GM19043 (cell line): ENCODE measurements around the gene SCEL.
"Not testable (repeated sequence)": the region's sequence is repeated elsewhere in the genome, so short reads cannot be mapped to it uniquely, and the experiment has no call there.

ENCODE experiments used
- ATAC-seq: cut with Tn5 transposase; IDR thresholded peaks from one replicate; pipeline ENCODE4 v1.9.1; 2021; ENCODE audit warnings: low read depth; ENCODE audit not compliant: unreplicated experiment

The SCEL gene

DNA sequence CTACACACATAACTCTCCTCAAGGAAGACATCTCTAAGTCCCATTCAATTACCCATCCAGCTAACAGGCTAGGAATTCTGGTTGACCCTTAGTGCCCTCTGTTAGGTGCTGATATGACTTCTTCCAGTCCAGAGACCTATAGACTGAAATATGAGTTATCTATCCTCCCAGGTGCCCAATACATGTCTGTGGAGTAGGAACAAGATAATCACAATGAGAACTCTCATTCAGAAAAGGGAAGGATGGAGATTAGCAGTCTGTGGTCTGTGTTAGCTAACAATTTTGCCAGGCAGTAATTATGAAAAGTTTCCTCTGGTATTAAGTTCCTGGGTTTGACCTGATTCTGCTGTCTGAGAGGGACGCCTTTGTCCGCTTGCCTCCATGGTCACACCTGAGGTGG is 117.8 kb downstream of the SCEL start:
- no peak for ATAC-seq

DNA sequence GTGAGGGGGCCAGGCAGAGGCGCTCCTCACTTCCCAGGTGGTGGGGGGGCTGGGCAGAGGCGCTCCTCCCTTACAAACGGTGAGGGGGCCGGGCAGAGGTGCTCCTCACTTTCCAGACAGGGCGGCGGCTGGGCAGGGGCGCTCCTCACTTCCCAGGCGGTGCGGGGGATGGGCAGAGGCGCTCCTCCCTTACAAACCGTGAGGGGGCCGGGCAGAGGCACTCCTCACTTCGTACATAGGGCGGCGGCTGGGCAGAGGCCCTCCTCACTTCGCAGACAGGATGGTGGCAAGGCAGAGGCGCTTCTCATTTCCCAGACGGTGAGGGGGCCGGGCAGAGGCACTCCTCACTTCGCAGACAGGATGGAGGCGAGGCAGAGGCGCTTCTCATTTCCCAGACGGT is 124.5 kb downstream of the SCEL start:
- not testable (repeated sequence) for ATAC-seq

DNA sequence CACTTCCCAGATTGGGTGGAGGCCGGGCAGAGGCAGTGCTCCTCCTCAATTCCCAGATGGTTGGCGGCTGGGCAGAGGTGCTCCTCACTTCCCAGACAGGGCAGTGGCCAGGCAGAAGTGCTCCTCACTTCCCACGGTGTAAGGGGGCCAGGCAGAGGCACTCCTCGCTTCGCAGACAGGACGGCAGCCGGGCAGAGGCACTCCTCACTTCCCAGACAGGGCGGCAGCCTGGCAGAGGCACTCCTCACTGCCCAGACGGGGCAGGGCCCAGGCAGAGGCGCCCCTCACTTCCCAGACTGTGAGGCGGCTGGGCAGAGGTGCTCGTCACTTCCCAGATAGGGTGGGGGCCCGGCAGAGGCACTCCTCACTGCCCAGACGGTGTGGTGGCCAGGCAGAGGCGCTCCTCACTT is 125.3 kb downstream of the SCEL start:
- ATAC-seq = no peak

DNA sequence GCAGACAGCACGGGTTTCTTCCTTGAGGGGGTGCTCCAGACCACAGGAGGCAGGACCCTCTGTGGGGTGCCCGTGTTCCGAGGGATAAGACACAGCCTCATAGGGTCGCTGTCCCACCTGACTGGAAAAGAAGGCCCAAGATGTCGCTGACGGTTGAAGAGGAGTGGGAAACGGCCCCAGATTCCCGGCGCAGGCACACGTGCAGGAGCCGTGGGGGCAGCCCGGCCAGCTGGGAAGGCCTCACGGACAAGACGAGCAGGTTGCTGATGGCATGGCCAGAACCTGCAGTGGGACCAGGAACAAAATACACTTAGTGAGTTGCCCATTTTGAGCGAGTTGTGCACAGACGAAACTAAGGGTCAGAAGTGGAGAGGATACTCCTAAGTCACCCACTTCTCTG is 126.8 kb downstream of the SCEL start:
- not testable (repeated sequence) for ATAC-seq

DNA sequence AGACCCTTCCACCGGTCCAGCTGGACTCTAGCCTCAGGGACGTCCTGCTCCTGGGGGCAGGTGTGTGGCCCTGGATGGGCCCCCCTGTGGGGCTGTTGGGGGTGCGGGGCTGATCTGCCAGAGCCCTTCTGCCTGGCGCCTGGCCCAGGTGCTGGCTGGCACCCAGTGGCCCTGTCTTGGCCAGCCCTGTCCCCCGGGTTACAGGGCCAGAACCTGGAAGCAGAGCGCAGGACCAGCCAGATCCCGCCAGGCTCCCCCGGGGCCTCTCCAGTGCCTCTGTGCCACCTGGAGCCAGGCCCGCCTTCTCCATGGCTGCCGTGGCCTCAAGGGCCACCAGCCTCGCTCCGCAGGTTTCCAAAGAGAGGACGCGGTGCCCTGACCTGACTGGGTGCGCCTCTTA is 127.3 kb downstream of the SCEL start:
- not testable (repeated sequence) for ATAC-seq

DNA sequence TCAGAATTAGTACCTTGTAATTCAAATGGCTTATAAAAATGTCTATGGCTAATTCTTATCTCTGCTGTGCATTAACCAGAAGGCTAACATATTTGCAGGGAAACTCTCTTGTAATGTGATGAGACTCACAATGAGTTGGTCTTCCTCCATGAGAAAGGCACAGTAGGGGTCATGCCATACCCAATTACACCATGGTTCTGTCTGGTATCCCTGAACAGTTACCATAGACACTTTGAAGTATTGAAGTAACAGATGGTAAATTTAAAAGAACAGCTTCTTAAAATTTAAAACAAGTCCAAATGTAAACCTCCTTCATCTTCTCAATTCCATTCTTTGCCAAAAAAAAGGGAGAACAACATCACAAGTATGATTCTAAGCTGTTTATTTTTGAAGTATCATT is 139.3 kb downstream of the SCEL start:
- no peak for ATAC-seq

DNA sequence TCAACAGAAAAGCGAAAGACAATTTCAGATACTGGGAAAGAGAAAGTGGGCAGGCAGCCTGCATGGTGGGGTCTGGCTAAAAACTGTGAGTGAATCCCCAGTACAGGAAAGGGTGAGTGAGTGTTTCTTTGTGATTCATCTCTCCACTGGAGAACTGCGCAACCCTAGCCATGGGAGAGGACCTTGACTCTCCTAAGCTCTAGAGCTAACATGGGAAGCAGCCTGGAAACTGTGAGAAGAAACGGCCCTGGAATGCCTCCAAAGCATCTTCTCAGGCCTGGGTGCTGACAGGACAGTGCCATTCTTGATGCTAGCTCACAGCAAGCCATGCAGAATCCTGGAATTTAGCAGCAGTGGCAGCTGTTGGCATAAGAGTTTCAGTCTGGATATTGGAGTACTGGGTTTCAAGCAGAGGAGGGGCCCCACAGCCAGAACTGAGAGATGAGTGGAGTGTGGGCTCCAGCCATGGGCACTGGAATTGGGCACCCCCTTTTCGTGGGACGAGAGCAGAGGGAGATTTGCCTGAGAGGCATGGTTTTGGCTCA is 143.3 kb downstream of the SCEL start:
- ATAC-seq = no peak

DNA sequence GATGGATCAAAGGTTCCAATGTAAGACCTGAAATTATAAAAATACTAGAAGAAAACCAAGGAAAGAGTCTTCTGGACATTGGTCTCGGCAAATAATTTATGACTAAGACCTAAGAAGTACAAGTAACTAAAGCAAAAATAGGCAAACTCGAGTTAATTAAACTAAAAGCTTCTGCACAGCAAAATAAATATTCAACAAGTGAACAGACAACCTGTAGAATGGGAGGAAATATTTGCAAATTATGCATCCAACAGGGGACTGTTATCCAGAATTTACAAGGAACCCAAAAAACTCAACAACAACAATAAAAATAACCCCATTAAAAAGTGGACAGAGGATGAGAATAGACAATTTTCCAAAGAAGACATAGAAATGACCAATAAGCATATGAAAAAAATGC is 152.3 kb downstream of the SCEL start:
- no peak for ATAC-seq

DNA sequence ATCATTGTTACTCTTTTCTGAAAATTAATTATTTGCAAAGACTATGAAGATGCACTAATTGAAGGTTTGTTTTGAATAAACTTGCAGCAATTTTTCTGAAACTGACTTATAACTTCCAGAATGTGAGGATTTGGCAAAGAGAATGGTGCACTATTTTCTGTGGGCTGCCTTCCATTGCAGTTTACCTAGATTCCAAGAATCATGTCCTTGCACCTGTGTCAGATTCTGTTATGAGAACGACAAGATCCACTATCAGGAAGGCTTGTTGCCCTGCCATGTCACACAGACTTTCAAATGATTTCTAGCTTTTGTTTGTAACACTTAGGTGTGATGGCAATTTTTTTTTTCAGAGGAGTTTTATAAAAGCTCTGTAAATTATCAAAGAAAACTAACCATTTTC is 156.4 kb downstream of the SCEL start:
- no peak for ATAC-seq

DNA sequence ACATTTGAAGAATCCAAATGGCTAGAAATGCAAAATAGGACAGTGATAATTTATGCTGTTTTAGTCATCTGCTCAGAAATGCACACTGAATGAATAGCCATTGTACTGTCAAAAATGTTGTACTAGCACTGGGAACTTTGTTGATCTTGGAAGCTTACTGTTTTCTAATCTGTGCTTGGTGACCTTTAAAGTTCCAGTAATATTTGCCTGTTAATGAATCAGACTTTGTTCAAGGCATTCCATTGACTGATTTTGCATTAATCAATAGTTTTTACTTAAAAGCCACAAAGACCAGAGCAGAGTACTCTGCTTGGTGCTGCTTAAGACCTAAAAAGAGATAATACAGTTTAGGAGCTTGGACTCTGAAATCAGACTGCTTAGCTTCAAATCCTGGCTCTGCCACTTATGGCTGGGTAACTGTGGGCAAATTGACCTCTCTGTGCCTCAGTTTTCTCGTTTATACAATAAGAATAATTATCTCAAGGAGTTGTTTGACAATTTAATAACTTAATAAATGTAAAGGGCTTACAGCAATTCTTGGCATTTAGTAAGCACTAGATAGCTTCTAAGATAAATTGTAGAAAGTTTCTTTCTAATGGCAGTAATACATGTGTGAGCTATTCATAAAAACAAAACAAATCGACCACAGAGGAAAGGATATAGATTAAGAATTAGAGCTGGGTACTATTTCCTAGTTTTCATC is 157.4 kb downstream of the SCEL start:
- no peak for ATAC-seq

DNA sequence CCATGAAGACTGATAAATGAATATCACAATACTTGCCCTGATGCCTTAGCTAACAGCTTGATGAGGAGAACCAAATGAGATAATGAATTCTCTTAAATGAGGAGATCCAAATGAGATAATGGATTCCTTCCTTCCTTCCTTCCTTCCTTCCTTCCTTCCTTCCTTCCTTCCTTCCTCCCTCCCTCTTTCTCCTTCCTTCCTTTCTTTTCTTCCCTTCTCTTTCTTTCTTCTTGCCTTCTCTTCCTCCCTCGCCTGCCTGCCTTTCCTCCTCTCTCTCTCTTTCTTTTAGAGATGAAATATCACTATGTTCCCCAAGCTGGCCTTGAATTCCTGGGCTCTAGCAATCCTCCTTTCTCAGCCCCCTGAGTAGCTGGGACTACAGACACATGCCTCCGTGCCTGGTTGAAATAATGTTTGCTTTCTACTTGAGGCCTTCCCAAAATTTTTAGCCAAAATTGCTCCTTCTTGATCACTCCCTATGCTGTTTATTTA is 158.0 kb downstream of the SCEL start:
- ATAC-seq = no peak
